ENCODE data around the gene FAN1.

FAN1 gene

GRCh38 chr15:30962079-30962478 is 58.4 kb downstream of the FAN1 start:
- DNase-seq: no peak

- no peak for DNase-seq
Measured at GRCh38 chr15:30962659-30963058, 58.9 kb downstream of the FAN1 start.

GRCh38 chr15:30963681-30964080 is 60.0 kb downstream of the FAN1 start:
- DNase-seq: no peak

- no peak for DNase-seq
Measured at GRCh38 chr15:30969724-30970123, 66.0 kb downstream of the FAN1 start.

- DNase-seq: no peak
Measured at GRCh38 chr15:30973379-30973778, 69.7 kb downstream of the FAN1 start.

- DNase-seq: no peak
Measured at GRCh38 chr15:30974112-30974511, 70.4 kb downstream of the FAN1 start.

GRCh38 chr15:30978328-30978727 is 74.6 kb downstream of the FAN1 start:
- DNase-seq: no peak

- no peak for DNase-seq
Measured at GRCh38 chr15:30979457-30979856, 75.7 kb downstream of the FAN1 start.

GRCh38 chr15:30984118-30984517 is 80.4 kb downstream of the FAN1 start:
- DNase-seq: no peak

GRCh38 chr15:30984542-30984941 is 80.8 kb downstream of the FAN1 start:
- DNase-seq: no peak

GRCh38 chr15:30985081-30985531 is 81.4 kb downstream of the FAN1 start:
- DNase-seq: no peak

- DNase-seq: no peak
Measured at GRCh38 chr15:30990036-30990435, 86.3 kb downstream of the FAN1 start.

- no peak for DNase-seq
Measured at GRCh38 chr15:30990446-30991254, 86.9 kb downstream of the FAN1 start.

- DNase-seq: peak; percentile 83
Measured at GRCh38 chr15:30991255-30992235, 87.8 kb downstream of the FAN1 start, which contains the start of gene MTMR10. Gene MTMR10, minus strand, starts transcription at chr15:30991628. Its CDS starts 122 bp downstream, at chr15:30991506.

GRCh38 chr15:30992249-30992864 is 88.6 kb downstream of the FAN1 start:
- no peak for DNase-seq
